ENCODE results near the gene ARL14EPL. TPM values are rescaled to one million over a fixed set of nuclear protein-coding genes. Genes with fewer than 3 reads are reported as not detected.
"Not testable (repeated sequence)": the region's sequence is repeated elsewhere in the genome, so short reads cannot be mapped to it uniquely, and the experiment has no call there.

ARL14EPL gene
- total RNA-seq, 1 experiment from 2014 or later: not detected

- DNase-seq (ENCODE audit: low spot score): no peak
These were observed 14.6 kb downstream of the ARL14EPL start for GRCh38 chr5:116046823-116047222.

GRCh38 chr5:116058346-116058936 lies 26.2 kb downstream of the ARL14EPL start:
- no peak for DNase-seq (ENCODE audit: low spot score)

- no peak for DNase-seq (ENCODE audit: low spot score)
These were observed 30.1 kb downstream of the ARL14EPL start for GRCh38 chr5:116062352-116062751.

GRCh38 chr5:116063950-116064349 lies 31.7 kb downstream of the ARL14EPL start:
- DNase-seq (ENCODE audit: low spot score): no peak

- DNase-seq (ENCODE audit: low spot score): peak; percentile 57
These were observed 35.9 kb downstream of the ARL14EPL start for GRCh38 chr5:116068028-116068632.

GRCh38 chr5:116071211-116071610 lies 38.9 kb downstream of the ARL14EPL start:
- no peak for DNase-seq (ENCODE audit: low spot score)

GRCh38 chr5:116075191-116075831 lies 43.0 kb downstream of the ARL14EPL start:
- DNase-seq (ENCODE audit: low spot score): no peak

GRCh38 chr5:116076496-116076895 lies 44.2 kb downstream of the ARL14EPL start:
- DNase-seq (ENCODE audit: low spot score): no peak

GRCh38 chr5:116078199-116078598 lies 45.9 kb downstream of the ARL14EPL start:
- DNase-seq (ENCODE audit: low spot score): no peak

GRCh38 chr5:116084287-116084691 lies 52.0 kb downstream of the ARL14EPL start:
- peak; percentile 51 for DNase-seq (ENCODE audit: low spot score)

- peak; percentile 71 for DNase-seq (ENCODE audit: low spot score)
These were observed 52.8 kb downstream of the ARL14EPL start, which contains the start of gene COMMD10 for GRCh38 chr5:116084871-116085715. Gene COMMD10 (plus strand): TSS chr5:116085025.

GRCh38 chr5:116086309-116086708 lies 54.0 kb downstream of the ARL14EPL start:
- not testable (repeated sequence) for DNase-seq (ENCODE audit: low spot score)

- no peak for DNase-seq (ENCODE audit: low spot score)
These were observed 55.8 kb downstream of the ARL14EPL start for GRCh38 chr5:116088062-116088461.

GRCh38 chr5:116090302-116090701 lies 58.0 kb downstream of the ARL14EPL start:
- DNase-seq (ENCODE audit: low spot score): no peak

GRCh38 chr5:116091416-116091815 lies 59.1 kb downstream of the ARL14EPL start:
- DNase-seq (ENCODE audit: low spot score): no peak

GRCh38 chr5:116097301-116097700 lies 65.0 kb downstream of the ARL14EPL start:
- no peak for DNase-seq (ENCODE audit: low spot score)

GRCh38 chr5:116098998-116099397 lies 66.7 kb downstream of the ARL14EPL start:
- no peak for DNase-seq (ENCODE audit: low spot score)

GRCh38 chr5:116104941-116105340 lies 72.7 kb downstream of the ARL14EPL start:
- DNase-seq (ENCODE audit: low spot score): not testable (repeated sequence)
